Anterior cingulate cortex (tissue), 58 donors: ENCODE data around the gene VAPB.

Source experiments
- DNase-seq, 58 donors: peaks; one replicate each; lab custom pipeline; 2025; lab: John Stamatoyannopoulos, UW

Gene VAPB

GRCh38 chr20:58432186-58432954 is 43.3 kb downstream of the VAPB start:
- no peak for DNase-seq

GRCh38 chr20:58433029-58433647 is 44.1 kb downstream of the VAPB start:
- no peak for DNase-seq

DNA sequence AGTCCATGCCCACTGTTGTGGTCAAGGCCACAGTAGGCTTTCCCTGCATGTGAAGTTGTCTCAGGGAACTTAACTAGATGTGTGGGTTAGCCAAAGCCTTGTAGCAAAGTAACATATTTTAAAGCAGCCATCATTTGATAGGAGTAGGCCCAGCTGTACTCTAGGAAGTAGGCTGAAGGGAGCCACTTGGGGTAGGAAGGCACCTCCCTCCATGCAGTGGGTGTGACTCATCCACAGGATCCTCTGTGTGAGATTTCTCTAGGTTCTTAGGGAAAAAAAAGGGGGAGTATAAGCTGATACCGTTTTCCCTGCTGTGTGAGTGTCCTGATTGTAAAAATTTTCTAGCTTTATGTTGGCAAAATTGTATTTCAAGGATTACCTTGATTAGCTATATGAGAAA is 44.7 kb downstream of the VAPB start:
- no peak for DNase-seq

- no peak for DNase-seq
Observed at GRCh38 chr20:58434326-58434725, 45.3 kb downstream of the VAPB start.

GRCh38 chr20:58435237-58435636 is 46.2 kb downstream of the VAPB start:
- no peak for DNase-seq

GRCh38 chr20:58436868-58437645 is 48.0 kb downstream of the VAPB start:
- DNase-seq, result no peak

- no peak for DNase-seq
Observed at GRCh38 chr20:58438970-58439808, 50.2 kb downstream of the VAPB start.

DNA sequence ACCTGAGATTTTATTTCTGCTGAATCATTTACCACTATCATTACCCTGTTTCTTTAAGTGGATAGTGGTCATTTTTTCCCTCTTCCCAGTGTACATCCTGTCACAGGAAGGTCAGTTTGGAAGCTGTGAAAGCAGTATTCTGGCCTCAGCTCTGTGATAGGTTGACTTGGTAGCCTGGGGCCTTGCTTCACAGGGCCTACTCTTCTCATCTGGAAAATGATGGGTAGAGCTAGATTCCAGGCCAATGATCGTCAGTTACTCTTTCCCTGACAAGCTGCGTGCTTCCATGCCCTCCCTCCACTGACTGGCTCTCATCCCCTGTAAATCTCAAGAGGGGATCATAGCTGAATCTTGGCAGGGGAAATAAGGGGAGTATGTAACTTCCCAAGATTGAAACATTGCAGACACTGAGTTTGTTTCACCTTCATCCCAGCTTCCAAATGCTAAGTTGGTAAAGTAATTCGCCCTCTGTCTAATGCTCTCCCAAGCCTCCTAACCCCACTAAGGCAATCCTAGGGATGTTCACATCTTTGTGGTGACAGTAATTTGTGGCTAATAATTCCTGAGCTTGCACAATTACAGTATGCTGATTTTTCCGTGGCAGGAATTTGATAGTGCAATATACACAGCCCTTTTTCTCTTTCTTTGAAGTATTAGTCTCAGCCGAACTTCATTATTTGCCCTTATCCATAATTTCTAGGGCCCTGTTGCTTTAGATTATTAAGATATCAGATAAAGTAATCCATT is 51.2 kb downstream of the VAPB start:
- no peak for DNase-seq

GRCh38 chr20:58441723-58442122 is 52.7 kb downstream of the VAPB start:
- DNase-seq, result no peak

DNA sequence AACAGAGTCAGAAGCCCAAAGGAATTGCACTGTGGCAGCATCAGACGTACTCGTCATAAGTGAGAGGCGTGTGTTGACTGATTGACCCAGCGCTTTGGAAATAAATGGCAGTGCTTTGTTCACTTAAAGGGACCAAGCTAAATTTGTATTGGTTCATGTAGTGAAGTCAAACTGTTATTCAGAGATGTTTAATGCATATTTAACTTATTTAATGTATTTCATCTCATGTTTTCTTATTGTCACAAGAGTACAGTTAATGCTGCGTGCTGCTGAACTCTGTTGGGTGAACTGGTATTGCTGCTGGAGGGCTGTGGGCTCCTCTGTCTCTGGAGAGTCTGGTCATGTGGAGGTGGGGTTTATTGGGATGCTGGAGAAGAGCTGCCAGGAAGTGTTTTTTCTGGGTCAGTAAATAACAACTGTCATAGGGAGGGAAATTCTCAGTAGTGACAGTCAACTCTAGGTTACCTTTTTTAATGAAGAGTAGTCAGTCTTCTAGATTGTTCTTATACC is 55.8 kb downstream of the VAPB start:
- DNase-seq, result no peak

DNA sequence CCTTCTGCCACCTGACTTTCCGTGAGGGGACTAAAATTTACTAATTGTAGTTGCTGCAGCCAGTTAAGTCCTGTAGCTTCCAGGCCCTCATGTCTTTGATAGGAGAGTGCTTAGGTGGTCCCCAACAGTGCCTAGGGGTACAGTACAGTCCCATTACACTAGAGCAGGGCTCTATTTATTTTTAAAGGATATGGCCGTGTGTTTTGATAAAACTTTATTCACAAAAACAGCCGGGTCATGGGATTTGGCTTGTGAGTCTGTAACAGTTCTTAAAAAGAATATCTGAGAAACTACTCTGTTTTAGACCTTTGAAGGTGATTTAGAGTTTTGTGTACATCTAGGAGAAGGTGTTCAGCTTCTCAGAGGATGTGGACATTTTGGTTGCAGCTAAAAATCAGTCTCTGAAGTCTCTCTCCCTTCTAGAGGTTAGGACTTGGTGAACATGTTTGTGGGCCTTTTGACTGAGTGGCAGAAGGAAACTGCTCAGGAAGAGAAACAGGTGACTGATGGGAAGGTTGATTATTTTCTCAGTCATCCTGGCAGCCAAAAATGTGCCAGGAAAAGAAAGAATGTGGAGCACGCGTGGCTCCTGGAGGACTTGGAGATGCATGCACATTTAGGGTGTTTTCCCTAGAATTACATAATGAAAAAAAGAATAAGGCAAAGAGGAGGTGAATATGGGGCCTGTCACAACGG is 57.4 kb downstream of the VAPB start:
- no peak for DNase-seq

GRCh38 chr20:58446960-58447265 is 57.9 kb downstream of the VAPB start:
- DNase-seq, result no peak

DNA sequence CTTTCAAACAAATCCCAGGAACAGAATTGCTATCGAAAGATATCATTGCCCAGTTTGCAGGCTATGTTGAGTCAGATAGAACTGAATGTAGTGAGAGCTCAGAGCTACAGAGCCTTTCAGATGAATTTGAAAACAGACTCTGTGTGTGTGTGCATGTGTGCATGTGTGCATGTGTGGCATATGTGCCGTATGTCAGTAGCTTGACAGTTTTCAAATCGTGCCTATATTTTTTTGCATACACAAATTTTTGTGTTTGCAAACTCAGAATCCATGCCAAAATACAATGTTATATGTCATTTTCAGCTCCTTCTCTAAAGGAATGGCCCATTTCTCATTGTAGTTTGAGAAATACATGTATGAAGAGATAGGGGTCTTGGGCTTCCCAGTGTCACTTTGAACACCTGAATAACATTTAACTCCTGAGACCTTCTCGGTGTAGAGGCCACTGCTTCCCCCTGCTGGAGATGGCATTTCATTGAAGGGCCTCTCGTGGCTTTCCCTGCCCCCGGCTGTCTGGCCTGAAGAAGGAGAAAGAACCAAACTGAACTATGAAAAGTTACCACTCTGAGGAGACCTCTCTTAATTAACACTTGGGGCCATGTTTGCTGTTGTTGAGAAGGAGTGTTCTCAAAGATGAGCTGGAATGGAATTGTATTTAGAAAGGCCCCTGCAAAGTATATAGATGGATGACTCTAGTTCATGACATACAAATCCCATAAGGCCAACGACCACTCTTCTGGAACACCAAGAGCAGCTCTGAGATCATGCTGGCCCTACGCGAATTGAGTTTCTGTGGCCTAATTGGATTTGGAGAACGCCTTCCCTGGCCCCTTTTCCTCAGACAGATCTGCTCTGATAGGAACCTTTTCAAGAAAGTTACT is 58.7 kb downstream of the VAPB start:
- peak in 5 of 58 donors; percentile 1 to 17 (median 5) for DNase-seq

GRCh38 chr20:58448958-58449357 is 59.9 kb downstream of the VAPB start:
- DNase-seq, result no peak

GRCh38 chr20:58449681-58450221 is 60.7 kb downstream of the VAPB start:
- peak in 2 of 58 donors; percentile 4 to 8 for DNase-seq

- no peak for DNase-seq
Observed at GRCh38 chr20:58450254-58450653, 61.2 kb downstream of the VAPB start.

- no peak for DNase-seq
Observed at GRCh38 chr20:58452667-58453255, 63.7 kb downstream of the VAPB start.
